ENCODE results near the gene LCN1. TPM values are rescaled to one million over a fixed set of nuclear protein-coding genes. Genes with fewer than 3 reads are reported as not detected.

LCN1 gene
- total and polyA plus RNA-seq, 2 of the 4 experiments (the other 2 are of a cell fraction), result not detected

DNA sequence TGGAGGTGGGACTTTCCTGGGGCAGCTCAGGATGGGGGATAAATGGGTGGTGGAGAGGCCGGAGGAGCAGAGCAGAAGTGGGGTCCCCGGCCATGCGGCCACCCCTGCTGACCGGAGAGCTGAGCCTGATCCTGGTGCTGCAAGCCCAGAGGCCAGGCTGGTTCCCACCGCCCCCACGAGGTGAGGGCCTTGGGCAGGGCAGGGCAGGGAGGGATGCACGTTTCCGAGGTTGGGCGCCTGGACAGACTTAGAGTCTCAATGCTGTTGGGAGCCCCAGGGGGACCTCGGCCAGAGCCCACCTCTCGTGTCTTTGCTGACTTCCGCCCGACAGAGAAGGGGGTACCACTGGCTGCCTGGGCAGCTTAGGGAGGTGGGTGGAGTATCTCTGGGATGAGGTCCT lies 30.2 kb downstream of the LCN1 start:
- no peak for ATAC-seq (ENCODE audit: low read depth)
- H4K5ac ChIP-seq (ENCODE audit: low read depth, low read length), result no peak overlapping the region
- no peak overlapping the region for H2BK5ac ChIP-seq (ENCODE audit: low read depth, low read length, poor library complexity, severe bottlenecking)
- no peak overlapping the region for H3K23ac ChIP-seq (ENCODE audit: low read depth, low read length)
- no peak overlapping the region for H2BK120ac ChIP-seq (ENCODE audit: low read depth, low read length)
- no peak overlapping the region for H3K18ac ChIP-seq (ENCODE audit: low read depth, low read length)
- no peaks in the 10 kb centered on the region for H3K4me1 ChIP-seq (ENCODE audit: control insufficient read depth, insufficient read depth, low read length)
- no peaks in the 10 kb centered on the region for H3K9me3 ChIP-seq (ENCODE audit: control insufficient read depth, insufficient read depth, low read length)
- no peaks in the 10 kb centered on the region for H4K20me1 ChIP-seq (ENCODE audit: insufficient read depth, low read length)
- no peaks in the 10 kb centered on the region for H3K9me1 ChIP-seq (ENCODE audit: insufficient read depth, low read length)
- no peak overlapping the region for H2AK9ac ChIP-seq (replicated peaks; ENCODE audit: low read depth, low read length, poor library complexity)
- CTCF ChIA-PET, result interaction anchor here (0.5 kb wide), 1 partner anchor 50 kb away, joined by 3 read pairs; no protein-coding TSS in a partner anchor
- WGBS, 2 experiments (ENCODE audit: extremely low coverage in 2 of 2, insufficient read length in 1 of 2), result 100% methylated on average over 1 of the region's 13 CpGs; no CpG with 5 or more reads in 1 of the 2 experiments
- H3K79me1 ChIP-seq (ENCODE audit: low read depth in 1 of 2, low read length in 2 of 2), result no peaks in the 10 kb centered on the region
- no peak overlapping the region for H2AK5ac ChIP-seq (ENCODE audit: low read depth, low read length)
- H2AFZ ChIP-seq (replicated peaks; ENCODE audit: low read length, poor library complexity), result no peak overlapping the region
- H3K4me2 ChIP-seq (ENCODE audit: low read depth, low read length), result no peak overlapping the region
- H3K56ac ChIP-seq (ENCODE audit: extremely low read depth, insufficient read depth, low read length), result no peak overlapping the region
- dilution Hi-C loops (cut with HindIII; ENCODE audit: low sequenced_read_pairs, unreplicated experiment) (no loop called here), in situ Hi-C loops (cut with MboI; ENCODE audit: low sequenced_read_pairs) (no loop called here), intact Hi-C loops (cut with micrococcal nuclease) (no loop called here)
- H3K9ac ChIP-seq (ENCODE audit: low read depth, low read length), result no peak overlapping the region
- no peak overlapping the region for H3K14ac ChIP-seq (replicated peaks; ENCODE audit: low read depth, low read length)
- H3K4me3 ChIP-seq (ENCODE audit: insufficient read depth, low read depth, low read length), result no peak overlapping the region
- BruUV-seq (replicated peaks), result no TSS peak
- no peaks in the 10 kb centered on the region; the same call in 1 of the 2 replicates for H3K27me3 ChIP-seq (ENCODE audit: control insufficient read depth, insufficient read depth, low read length)
- no peak overlapping the region for H3K4ac ChIP-seq (ENCODE audit: low read depth, low read length)
- H3K36me3 ChIP-seq (ENCODE audit: control insufficient read depth, insufficient read depth, low read length), result no peaks in the 10 kb centered on the region
- no peak overlapping the region for H2BK15ac ChIP-seq (ENCODE audit: low read depth, low read length)
- H4K8ac ChIP-seq (ENCODE audit: low read depth in 2 of 2, low read length in 2 of 2), result no peak overlapping the region
- POLR2A ChIA-PET (ENCODE audit: unreplicated experiment), result interaction anchor here (0.6 kb wide), 1 partner anchor 165 kb away, joined by 16 read pairs; no protein-coding TSS in a partner anchor
- no peak overlapping the region for H2BK20ac ChIP-seq (ENCODE audit: low read depth, low read length)
- no peak for DNase-seq
- no peak overlapping the region for H3K27ac ChIP-seq (ENCODE audit: insufficient read depth, low read length)
- TF ChIP-seq NFE2L2 (IDR thresholded peaks at IDR 0.05; ENCODE audit: low read depth, low read length) (no peak), MAFK (IDR thresholded peaks at IDR 0.05; ENCODE audit: low read depth, low read length) (no peak), SMC3 (IDR thresholded peaks at IDR 0.05; ENCODE audit: low read depth, low read length) (no peak), RCOR1 (IDR thresholded peaks at IDR 0.05; ENCODE audit: insufficient replicate concordance, low read length) (no peak), MAZ (IDR thresholded peaks at IDR 0.05; ENCODE audit: borderline replicate concordance, low read depth, low read length) (no peak), MXI1 (IDR thresholded peaks at IDR 0.05; ENCODE audit: borderline replicate concordance, low read depth, low read length) (no peak), CEBPB (IDR thresholded peaks at IDR 0.05; ENCODE audit: low read depth, low read length) (no peak), POLR2A (IDR thresholded peaks at IDR 0.05; ENCODE audit: low read depth, low read length) (no peak), FOS (IDR thresholded peaks at IDR 0.05; ENCODE audit: low read depth, low read length) (no peak), BHLHE40 (IDR thresholded peaks at IDR 0.05; ENCODE audit: low read depth, low read length) (no peak), RFX5 (IDR thresholded peaks at IDR 0.05; ENCODE audit: low read depth, low read length) (no peak)
- TF ChIP-seq, protein P1, sequence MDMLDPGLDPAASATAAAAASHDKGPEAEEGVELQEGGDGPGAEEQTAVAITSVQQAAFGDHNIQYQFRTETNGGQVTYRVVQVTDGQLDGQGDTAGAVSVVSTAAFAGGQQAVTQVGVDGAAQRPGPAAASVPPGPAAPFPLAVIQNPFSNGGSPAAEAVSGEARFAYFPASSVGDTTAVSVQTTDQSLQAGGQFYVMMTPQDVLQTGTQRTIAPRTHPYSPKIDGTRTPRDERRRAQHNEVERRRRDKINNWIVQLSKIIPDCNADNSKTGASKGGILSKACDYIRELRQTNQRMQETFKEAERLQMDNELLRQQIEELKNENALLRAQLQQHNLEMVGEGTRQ (IDR thresholded peaks at IDR 0.05; ENCODE audit: low read depth, low read length), result no peak
- TF ChIP-seq, protein P2, sequence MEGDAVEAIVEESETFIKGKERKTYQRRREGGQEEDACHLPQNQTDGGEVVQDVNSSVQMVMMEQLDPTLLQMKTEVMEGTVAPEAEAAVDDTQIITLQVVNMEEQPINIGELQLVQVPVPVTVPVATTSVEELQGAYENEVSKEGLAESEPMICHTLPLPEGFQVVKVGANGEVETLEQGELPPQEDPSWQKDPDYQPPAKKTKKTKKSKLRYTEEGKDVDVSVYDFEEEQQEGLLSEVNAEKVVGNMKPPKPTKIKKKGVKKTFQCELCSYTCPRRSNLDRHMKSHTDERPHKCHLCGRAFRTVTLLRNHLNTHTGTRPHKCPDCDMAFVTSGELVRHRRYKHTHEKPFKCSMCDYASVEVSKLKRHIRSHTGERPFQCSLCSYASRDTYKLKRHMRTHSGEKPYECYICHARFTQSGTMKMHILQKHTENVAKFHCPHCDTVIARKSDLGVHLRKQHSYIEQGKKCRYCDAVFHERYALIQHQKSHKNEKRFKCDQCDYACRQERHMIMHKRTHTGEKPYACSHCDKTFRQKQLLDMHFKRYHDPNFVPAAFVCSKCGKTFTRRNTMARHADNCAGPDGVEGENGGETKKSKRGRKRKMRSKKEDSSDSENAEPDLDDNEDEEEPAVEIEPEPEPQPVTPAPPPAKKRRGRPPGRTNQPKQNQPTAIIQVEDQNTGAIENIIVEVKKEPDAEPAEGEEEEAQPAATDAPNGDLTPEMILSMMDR (conservative IDR thresholded peaks at IDR 0.05; ENCODE audit: low read depth, low read length), result no peak
- TF ChIP-seq, protein P3, sequence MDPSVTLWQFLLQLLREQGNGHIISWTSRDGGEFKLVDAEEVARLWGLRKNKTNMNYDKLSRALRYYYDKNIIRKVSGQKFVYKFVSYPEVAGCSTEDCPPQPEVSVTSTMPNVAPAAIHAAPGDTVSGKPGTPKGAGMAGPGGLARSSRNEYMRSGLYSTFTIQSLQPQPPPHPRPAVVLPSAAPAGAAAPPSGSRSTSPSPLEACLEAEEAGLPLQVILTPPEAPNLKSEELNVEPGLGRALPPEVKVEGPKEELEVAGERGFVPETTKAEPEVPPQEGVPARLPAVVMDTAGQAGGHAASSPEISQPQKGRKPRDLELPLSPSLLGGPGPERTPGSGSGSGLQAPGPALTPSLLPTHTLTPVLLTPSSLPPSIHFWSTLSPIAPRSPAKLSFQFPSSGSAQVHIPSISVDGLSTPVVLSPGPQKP (IDR thresholded peaks at IDR 0.05; ENCODE audit: borderline replicate concordance, low read depth, low read length), result no peak
- no peak overlapping the region for H4K91ac ChIP-seq (ENCODE audit: insufficient read depth, low read depth, low read length)

All from IMR-90 (cell line).